GM12874 (cell line): ENCODE results near the gene NFIA.

ENCODE experiments used
- CTCF ChIP-seq: IDR thresholded peaks from 2 replicates; pipeline ENCODE4 v1.5.1; 2011; ENCODE audit warnings: low read depth, mild to moderate bottlenecking, control low read depth, low read length, moderate library complexity; ENCODE audit not compliant: insufficient read depth

The NFIA gene

GRCh38 chr1:61082311-61083012 lies at the start of gene NFIA:
Gene NFIA (plus strand): TSS chr1:61082561.
- TF ChIP-seq CTCF = no peak

- TF ChIP-seq CTCF = no peak
Observed at GRCh38 chr1:61035880-61036279, 46.5 kb upstream of the NFIA start.

- TF ChIP-seq CTCF = no peak
Observed at GRCh38 chr1:61042466-61043009, 39.8 kb upstream of the NFIA start.

DNA sequence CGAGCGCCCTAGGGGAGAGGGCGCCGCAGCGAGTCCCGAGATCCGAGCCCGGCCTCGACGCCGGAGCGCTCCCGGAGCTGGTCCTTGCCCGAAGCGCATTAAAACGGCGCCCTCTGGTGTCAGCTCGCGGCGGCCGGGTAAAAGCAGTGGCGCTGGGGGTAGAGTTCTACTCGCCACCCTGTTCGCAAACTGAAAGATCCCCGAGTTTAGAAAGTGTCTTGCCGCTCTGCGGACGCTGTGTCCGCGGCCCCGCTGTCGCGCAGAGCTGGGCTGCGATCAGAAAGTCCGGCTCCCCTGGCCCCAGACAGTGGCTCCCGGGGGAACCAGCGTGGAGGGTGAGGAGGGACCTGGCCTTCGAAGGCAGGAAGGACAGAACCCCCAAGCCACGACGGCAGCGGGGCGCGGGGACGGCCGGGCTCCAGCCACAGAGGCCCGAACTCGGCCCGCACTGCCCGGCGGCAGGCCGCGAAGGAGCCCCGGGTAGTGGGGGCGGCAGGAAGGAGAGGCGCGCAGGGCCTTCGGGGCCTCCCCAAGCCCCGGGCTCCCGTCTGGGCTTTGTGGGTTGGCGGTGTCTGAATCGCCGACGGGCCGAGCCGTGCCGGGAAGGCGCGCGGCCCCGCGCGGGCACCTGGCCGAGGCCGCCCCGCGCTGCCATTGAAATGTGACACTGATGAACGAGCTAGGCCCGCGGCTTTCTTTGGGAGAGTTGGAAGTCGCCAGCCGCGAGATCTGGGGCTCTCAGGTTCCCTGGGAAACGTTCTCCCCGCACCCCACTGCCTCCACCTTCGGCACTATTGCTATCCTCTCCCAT lies 39.1 kb upstream of the NFIA start:
- TF ChIP-seq CTCF = peak; percentile 55

GRCh38 chr1:61046434-61046833 lies 35.9 kb upstream of the NFIA start:
- no peak for TF ChIP-seq CTCF

DNA sequence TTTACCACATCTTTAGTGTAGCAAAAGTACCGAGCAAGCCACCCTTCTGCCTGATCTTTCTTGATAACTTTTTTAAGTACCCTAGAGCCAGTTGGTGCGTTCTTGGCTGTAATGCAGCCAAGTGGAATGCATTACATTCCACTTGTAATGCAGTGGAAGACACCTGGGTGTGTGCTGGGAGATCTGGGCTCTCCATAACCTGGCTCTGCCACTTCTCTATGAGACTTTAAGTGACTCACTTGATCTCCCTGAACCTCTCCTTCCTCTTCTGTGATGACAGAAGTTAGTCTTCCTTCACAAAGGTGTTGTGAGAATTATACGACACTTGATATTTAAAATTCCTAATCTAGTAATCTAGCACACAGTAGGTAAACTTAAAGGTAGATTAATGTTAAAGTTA lies 35.3 kb upstream of the NFIA start:
- no peak for TF ChIP-seq CTCF

DNA sequence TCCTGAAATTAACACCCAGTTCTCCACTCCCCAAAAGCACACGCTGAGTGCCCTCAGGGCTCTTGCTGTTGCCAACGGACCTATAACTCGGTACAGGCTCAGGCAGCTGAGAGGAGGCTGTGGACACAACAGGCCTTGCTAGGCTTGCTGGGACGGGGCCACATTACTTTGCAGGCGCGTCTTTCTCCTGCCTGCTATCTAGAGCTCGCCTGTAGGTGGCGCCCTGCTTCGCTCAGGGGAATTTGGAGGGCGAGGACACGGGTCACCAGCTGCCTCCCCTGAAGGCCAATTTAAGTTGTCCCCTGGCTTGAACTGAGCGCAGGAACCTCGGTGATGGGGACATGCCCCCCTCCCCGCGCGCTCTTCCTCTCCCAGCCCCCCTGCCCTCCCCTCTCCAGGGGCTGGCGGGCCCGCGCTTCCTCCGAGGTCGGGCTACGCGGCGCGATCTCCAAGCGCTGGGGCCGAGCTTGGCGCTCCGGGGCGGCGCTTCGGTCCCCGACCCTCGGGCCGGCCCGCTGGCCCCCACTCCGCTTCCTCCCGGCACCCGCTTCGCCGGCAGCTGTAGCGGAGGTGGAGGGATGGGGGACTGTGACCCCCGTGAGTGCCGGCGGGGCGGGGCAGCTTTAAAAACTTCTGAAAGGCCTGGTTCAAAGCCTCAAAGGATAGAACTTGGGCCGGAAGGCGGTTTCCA lies 32.4 kb upstream of the NFIA start:
- TF ChIP-seq CTCF = peak; percentile 89
